WI38 (cell line): ENCODE data around the gene PLCL1.

Experiments
- H3K4me3 ChIP-seq: 2 replicates; pipeline ENCODE4 v1.5.1; 2011; ENCODE audit warnings: low read depth, mild to moderate bottlenecking, control low read depth, low read length
- TF ChIP-seq, protein P1 (sequence below): IDR thresholded peaks from 2 replicates; pipeline ENCODE4 v1.5.1; 2012; ENCODE audit warnings: low read depth, mild to moderate bottlenecking, control low read depth, low read length

Gene PLCL1

DNA sequence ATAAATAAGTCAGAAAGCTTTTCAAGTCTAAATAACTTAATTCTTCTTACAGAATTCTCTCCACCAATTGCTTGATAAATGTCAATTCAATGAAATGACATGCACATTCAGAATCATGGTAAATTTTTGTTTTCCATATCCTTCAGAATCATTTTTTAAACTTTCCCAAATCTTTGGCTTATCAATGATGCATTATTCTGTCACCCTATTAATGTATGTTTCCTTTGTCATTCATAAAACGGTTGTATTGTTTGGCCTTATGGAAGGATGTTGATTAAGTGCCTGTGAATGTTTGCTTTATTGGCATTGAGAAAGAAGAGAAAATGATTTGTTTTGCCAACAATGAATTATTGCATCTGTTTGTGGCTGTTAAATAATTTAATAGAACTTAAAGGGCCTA, 260.9 kb downstream of the PLCL1 start:
- no peak overlapping the region for H3K4me3 ChIP-seq
- TF ChIP-seq, protein P1, sequence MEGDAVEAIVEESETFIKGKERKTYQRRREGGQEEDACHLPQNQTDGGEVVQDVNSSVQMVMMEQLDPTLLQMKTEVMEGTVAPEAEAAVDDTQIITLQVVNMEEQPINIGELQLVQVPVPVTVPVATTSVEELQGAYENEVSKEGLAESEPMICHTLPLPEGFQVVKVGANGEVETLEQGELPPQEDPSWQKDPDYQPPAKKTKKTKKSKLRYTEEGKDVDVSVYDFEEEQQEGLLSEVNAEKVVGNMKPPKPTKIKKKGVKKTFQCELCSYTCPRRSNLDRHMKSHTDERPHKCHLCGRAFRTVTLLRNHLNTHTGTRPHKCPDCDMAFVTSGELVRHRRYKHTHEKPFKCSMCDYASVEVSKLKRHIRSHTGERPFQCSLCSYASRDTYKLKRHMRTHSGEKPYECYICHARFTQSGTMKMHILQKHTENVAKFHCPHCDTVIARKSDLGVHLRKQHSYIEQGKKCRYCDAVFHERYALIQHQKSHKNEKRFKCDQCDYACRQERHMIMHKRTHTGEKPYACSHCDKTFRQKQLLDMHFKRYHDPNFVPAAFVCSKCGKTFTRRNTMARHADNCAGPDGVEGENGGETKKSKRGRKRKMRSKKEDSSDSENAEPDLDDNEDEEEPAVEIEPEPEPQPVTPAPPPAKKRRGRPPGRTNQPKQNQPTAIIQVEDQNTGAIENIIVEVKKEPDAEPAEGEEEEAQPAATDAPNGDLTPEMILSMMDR: no peak

DNA sequence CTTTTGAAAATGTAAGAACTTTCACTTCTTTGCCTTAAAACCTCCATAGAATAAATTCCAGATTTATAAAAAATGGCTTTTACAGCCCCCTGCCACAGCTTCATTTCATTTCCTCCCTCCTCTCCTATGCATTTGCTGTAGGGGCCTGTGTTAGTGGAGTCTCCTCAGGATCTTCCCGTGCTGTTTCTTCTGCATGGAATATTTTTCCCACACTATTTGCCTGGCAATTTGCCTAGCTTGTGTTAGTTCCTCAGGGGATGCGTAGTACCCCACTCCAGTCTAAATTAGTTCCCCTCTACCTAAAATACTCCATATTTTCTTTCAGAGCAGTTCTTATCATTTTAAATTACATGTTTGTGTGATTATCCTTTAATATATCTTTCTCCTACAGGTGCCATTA, 262.2 kb downstream of the PLCL1 start:
- no peak overlapping the region for H3K4me3 ChIP-seq
- TF ChIP-seq, protein P1: no peak

DNA sequence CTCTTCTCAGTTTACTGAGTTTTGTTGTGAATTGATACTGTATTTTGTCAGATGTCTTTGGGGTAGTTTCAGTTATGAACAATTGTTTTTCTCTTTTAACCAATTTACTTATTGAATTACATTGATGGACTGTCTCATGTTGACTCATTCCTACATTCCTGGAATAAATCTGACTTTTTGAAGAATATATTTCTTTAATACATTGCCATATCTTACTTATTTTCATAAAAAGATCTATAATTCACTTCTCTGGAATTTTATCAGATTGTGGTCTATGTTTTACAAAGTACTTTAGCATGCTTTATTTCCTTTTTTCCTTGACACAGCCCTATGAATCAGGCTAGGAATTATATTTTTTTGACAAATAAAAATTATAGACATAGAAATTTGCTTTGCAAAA, 268.3 kb downstream of the PLCL1 start:
- no peak overlapping the region for H3K4me3 ChIP-seq
- TF ChIP-seq, protein P1: no peak

DNA sequence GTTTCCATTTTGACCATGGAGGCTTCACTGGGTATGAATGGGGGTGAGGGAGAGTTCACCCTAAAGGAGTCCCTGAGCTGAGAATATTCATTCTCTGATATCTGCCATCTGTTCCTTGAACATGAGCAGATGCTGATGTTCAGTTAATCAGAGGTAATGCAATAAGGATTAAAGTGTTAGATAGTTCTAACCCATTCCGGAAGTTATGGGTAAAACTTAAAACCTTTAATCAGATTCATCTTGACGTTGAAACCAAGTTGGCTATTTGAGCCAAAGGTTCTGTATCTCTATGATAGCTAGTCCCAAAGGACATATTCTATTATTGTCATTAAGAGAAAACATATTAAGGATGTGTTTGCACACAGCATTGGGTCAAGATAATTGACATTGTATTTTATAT, 268.9 kb downstream of the PLCL1 start:
- TF ChIP-seq, protein P1: no peak
- H3K4me3 ChIP-seq: no peak overlapping the region

DNA sequence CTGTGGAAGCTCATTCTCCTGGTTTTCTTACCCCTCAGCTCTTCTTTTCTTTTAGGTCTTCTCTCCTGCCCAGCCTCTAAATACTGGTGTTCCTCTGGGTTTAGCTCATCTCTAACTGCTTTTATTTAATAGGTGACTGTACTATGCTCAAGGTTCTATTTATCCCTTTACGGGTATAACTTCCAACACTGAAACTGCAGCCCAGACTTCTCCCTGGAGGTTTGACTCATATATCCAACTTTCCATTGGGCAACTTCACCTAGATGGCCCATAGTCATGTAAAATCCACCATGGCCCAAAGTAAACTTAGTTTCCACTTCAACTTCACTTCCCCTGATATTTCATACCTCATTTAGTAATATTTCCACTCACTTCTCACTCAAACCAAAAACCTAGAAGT, 273.1 kb downstream of the PLCL1 start:
- TF ChIP-seq, protein P1: no peak
- no peak overlapping the region for H3K4me3 ChIP-seq

DNA sequence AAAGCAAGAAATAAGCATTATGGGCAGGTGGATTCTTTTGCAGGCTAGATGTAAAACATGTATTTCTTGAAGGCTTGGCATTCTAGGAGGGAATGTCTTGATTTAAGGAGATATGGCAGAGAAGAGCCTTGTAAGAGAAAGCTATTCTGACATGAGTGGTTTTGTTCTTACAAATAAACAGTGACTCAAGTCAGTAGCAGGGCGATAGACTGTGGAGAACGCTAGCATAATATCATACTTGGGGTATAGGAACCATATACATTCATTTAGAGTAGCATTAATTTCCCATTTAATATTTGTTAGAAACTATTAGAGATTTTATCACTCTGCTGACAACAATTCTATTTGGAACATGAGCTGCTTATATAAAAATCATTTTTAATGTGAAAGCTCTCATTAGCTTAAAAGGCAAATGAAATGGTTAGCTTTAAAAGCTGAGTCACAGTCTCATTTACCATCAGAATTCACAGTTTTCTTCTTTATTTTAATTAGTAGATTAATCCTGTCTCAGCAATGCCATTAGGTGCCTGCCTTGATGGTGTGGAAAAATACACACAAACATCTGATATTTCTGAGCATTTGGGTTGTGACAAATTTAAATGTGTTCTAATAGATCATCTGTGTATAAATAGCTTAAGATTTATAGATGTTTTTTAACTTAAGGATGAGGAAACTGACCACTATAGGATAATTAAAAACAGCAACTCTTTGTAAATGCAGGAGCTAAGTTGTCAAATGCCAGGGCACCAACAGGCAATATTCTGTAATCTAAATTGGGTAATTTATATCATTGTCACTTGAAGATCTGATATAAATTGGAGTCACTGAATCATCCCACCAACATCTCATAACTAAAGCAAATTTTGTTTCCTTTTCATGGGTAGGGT, 276.7 kb downstream of the PLCL1 start:
- H3K4me3 ChIP-seq: no peak overlapping the region
- TF ChIP-seq, protein P1: no peak

DNA sequence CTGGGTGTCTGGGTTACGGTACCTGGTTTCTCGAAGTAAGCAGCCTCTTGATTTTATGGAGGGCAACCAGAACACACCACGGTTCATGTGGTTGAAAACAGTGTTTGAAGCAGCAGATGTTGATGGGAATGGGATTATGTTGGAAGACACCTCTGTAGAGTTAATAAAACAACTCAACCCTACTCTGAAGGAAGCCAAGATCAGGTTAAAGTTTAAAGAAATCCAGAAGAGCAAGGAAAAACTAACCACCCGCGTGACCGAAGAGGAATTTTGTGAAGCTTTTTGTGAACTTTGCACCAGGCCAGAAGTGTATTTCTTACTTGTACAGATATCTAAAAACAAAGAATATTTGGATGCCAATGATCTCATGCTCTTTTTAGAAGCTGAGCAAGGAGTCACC, 279.8 kb downstream of the PLCL1 start:
- no peak overlapping the region for H3K4me3 ChIP-seq
- TF ChIP-seq, protein P1: no peak
